Smooth muscle cell (in vitro differentiated cells): ENCODE measurements around the gene C16orf95. TPM values are rescaled to one million over a fixed set of nuclear protein-coding genes. Genes with fewer than 3 reads are reported as not detected.

ENCODE experiments used
- DNase-seq: peaks from one replicate; lab custom pipeline; 2025; ENCODE audit not compliant: unreplicated experiment; lab: John Stamatoyannopoulos, UW
- H2AFZ ChIP-seq: fragments of 200-600 bp; sonication (generic); 2 replicates; pipeline ENCODE4 v1.6.0; 2016; ENCODE audit warnings: antibody characterized with exemption, low read depth, mild to moderate bottlenecking
- H3F3A ChIP-seq: fragments of 200-600 bp; sonication (generic); 2 replicates; pipeline ENCODE4 v1.6.0; 2017; ENCODE audit warnings: antibody characterized with exemption, low read depth
- H3K27ac ChIP-seq: fragments of 200-600 bp; sonication (generic); 2 replicates; pipeline ENCODE4 v1.5.1; 2016; ENCODE audit warnings: low read depth, mild to moderate bottlenecking
- H3K27me3 ChIP-seq: fragments of 200-600 bp; sonication (generic); 2 replicates; pipeline ENCODE4 v1.6.1; 2016; ENCODE audit warnings: low read depth, mild to moderate bottlenecking
- H3K36me3 ChIP-seq: fragments of 200-600 bp; sonication (generic); 2 replicates; pipeline ENCODE4 v1.5.1; 2016; ENCODE audit warnings: low read depth
- H3K4me1 ChIP-seq: fragments of 200-600 bp; sonication (generic); 2 replicates; pipeline ENCODE4 v1.5.1; 2016; ENCODE audit warnings: low read depth
- H3K4me2 ChIP-seq: fragments of 200-600 bp; sonication (generic); 2 replicates; pipeline ENCODE4 v1.6.0; 2016; ENCODE audit warnings: mild to moderate bottlenecking
- H3K4me3 ChIP-seq: fragments of 200-600 bp; sonication (generic); 2 replicates; pipeline ENCODE4 v1.5.1; 2016; ENCODE audit warnings: mild to moderate bottlenecking
- H3K79me2 ChIP-seq: fragments of 200-600 bp; sonication (generic); 2 replicates; pipeline ENCODE4 v1.6.0; 2016; ENCODE audit warnings: low read depth, mild to moderate bottlenecking
- H3K9ac ChIP-seq: fragments of 200-600 bp; sonication (generic); 2 replicates; pipeline ENCODE4 v1.6.0; 2016; ENCODE audit warnings: low read depth
- H3K9me3 ChIP-seq: fragments of 200-600 bp; sonication (generic); replicated peaks from 2 replicates; pipeline ENCODE4 v1.5.1; 2016; ENCODE audit warnings: low read depth
- H4K20me1 ChIP-seq: fragments of 200-600 bp; sonication (generic); 2 replicates; pipeline ENCODE4 v1.6.0; 2016; ENCODE audit warnings: low read depth
- CTCF ChIP-seq: fragments of 200-600 bp; sonication (generic); IDR thresholded peaks from 2 replicates; pipeline ENCODE4 v1.5.1; 2017; ENCODE audit warnings: borderline replicate concordance, mild to moderate bottlenecking, antibody characterized with exemption; ENCODE audit not compliant: insufficient read depth, poor library complexity, severe bottlenecking
- WGBS: methylation state at CpG from one replicate; pipeline ENCODE4 v1.1.7; 2016; ENCODE audit warnings: low lambda C conversion rate; 5-methylcytosine and 5-hydroxymethylcytosine counted together
- polyA plus RNA-seq: library from polyadenylated mRNA; unstranded; fragments of >200 nt; fragmentation: Nextera tagmentation; extraction: Ambion mirVana; gene quantifications from 2 replicates; pipeline ENCODE4 v1.2.1, GENCODE V29; 2016
- total RNA-seq: library from RNA; depleted of rRNA; stranded (reverse); fragments of >200 nt; gene quantifications from 2 replicates; pipeline ENCODE4 v1.2.3, GENCODE V29; 2014

Gene C16orf95
- total and polyA plus RNA-seq, 2 experiments from 2014 or later: 7.7 to 8.0 TPM

GRCh38 chr16:87347932-87348615 is 30.9 kb upstream of the C16orf95 start:
- H4K20me1 ChIP-seq: peaks cover 81% of the 10 kb centered on the region

GRCh38 chr16:87346517-87347060 is 29.4 kb upstream of the C16orf95 start:
- no peaks in the 10 kb centered on the region for H3K9me3 ChIP-seq
- no peak overlapping the region for H3K27ac ChIP-seq
- no peak overlapping the region for H3K4me3 ChIP-seq
- no peak for DNase-seq
- H4K20me1 ChIP-seq: peaks cover 67% of the 10 kb centered on the region
- H3K9ac ChIP-seq: no peak overlapping the region
- 97% methylated on average over 21 of the region's 21 CpGs for WGBS
- TF ChIP-seq CTCF: no peak
- no peaks in the 10 kb centered on the region for H3F3A ChIP-seq
- H3K79me2 ChIP-seq: peaks cover 6% of the 10 kb centered on the region
- H3K4me1 ChIP-seq: peaks cover 8% of the 10 kb centered on the region
- H3K4me2 ChIP-seq: no peak overlapping the region
- no peaks in the 10 kb centered on the region for H3K36me3 ChIP-seq
- no peak overlapping the region for H2AFZ ChIP-seq
- no peaks in the 10 kb centered on the region for H3K27me3 ChIP-seq

More at GRCh38 chr16:87347932-87348615, 30.9 kb upstream of the C16orf95 start:
- no peaks in the 10 kb centered on the region for H3K36me3 ChIP-seq
- H3K27me3 ChIP-seq: no peaks in the 10 kb centered on the region
- H3K9me3 ChIP-seq: no peaks in the 10 kb centered on the region
- no peak overlapping the region for H3K27ac ChIP-seq
- H2AFZ ChIP-seq: no peak overlapping the region
- H3K4me3 ChIP-seq: no peak overlapping the region
- H3F3A ChIP-seq: peaks cover 3% of the 10 kb centered on the region
- H3K4me1 ChIP-seq: peaks cover 8% of the 10 kb centered on the region
- WGBS: 90% methylated on average over 12 of the region's 13 CpGs
- no peak overlapping the region for H3K9ac ChIP-seq
- DNase-seq: no peak
- H3K79me2 ChIP-seq: peaks cover 6% of the 10 kb centered on the region
- H3K4me2 ChIP-seq: no peak overlapping the region
- TF ChIP-seq CTCF: no peak

- Histone ChIP-seq H3K79me2 (peaks cover 6% of the 10 kb centered on the region), H3K4me3 (no peak overlapping the region), H3K27me3 (no peaks in the 10 kb centered on the region), H4K20me1 (peaks cover 64% of the 10 kb centered on the region), H3K36me3 (no peaks in the 10 kb centered on the region), H3K4me2 (no peak overlapping the region), H3K27ac (no peak overlapping the region), H2AFZ (no peak overlapping the region), H3K9me3 (no peaks in the 10 kb centered on the region), H3K4me1 (peaks cover 3% of the 10 kb centered on the region), H3K9ac (no peak overlapping the region), H3F3A (no peaks in the 10 kb centered on the region)
- WGBS: 91% methylated on average over 28 of the region's 28 CpGs
- no peak for TF ChIP-seq CTCF
- no peak for DNase-seq
Measured at GRCh38 chr16:87345726-87346424, 28.7 kb upstream of the C16orf95 start.
